Measurements from ENCODE around the gene PCLO.

DNA sequence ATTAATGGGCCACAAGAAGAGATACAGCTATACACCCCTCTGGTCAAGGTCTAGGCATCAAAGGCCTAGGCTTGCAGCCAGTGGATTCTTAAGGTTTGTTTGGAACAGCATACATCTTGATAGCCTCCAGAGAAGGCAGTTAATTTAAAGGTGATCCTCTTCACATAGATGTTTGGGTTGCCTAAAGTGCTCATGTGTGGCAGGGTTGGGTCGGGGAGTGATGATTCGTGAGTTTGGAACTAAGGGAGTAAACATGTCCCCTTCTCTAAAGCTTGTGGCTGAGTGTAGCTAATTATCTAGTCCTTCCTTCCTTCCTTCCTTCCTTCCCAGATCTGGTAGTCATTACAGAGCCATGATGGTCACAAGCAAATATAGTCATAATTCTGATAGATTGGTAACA lies 12.4 kb downstream of the PCLO start:
- TF ChIP-seq POLR2AphosphoS5 (IDR thresholded peaks at IDR 0.05; ENCODE audit: low read depth, low read length) (no peak), TAF1 (IDR thresholded peaks at IDR 0.05; ENCODE audit: low read depth, low read length) (no peak)

Measured in GM12891 (cell line).